NOMO-1 treated with dmso at 0.1 percent for 144 hours (cell line): Measurements from ENCODE around the gene SLC9C2.
"Not testable (repeated sequence)": the region's sequence is repeated elsewhere in the genome, so short reads cannot be mapped to it uniquely, and the experiment has no call there.

Experiments
- DNase-seq: peaks from one replicate; lab custom pipeline; 2025; ENCODE audit not compliant: unreplicated experiment; lab: John Stamatoyannopoulos, UW

The SLC9C2 gene

GRCh38 chr1:173488001-173488400, 114.9 kb downstream of the SLC9C2 start:
- DNase-seq = no peak

- DNase-seq = no peak
Measured at GRCh38 chr1:173485401-173485800, 117.5 kb downstream of the SLC9C2 start.

- DNase-seq = no peak
Measured at GRCh38 chr1:173484276-173484675, 118.6 kb downstream of the SLC9C2 start.

GRCh38 chr1:173482683-173483082, 120.2 kb downstream of the SLC9C2 start:
- DNase-seq = no peak

- no peak for DNase-seq
Measured at GRCh38 chr1:173481195-173481772, 121.6 kb downstream of the SLC9C2 start.

GRCh38 chr1:173479649-173480048, 123.2 kb downstream of the SLC9C2 start:
- no peak for DNase-seq

- peak; percentile 2 for DNase-seq
Measured at GRCh38 chr1:173478094-173478674, 124.7 kb downstream of the SLC9C2 start.

- peak; percentile 81 for DNase-seq
Measured at GRCh38 chr1:173477286-173478093, 125.4 kb downstream of the SLC9C2 start, which contains the start of gene PRDX6. Gene PRDX6, plus strand, starts transcription at chr1:173477335. Its CDS starts 63 bp downstream, at chr1:173477398.

GRCh38 chr1:173476665-173477285, 126.1 kb downstream of the SLC9C2 start:
- DNase-seq = peak; percentile 89

- no peak for DNase-seq
Measured at GRCh38 chr1:173476197-173476664, 126.6 kb downstream of the SLC9C2 start.

- no peak for DNase-seq
Measured at GRCh38 chr1:173475564-173476196, 127.2 kb downstream of the SLC9C2 start.

- not testable (repeated sequence) for DNase-seq
Measured at GRCh38 chr1:173474780-173475421, 128.0 kb downstream of the SLC9C2 start.

GRCh38 chr1:173474097-173474779, 128.6 kb downstream of the SLC9C2 start:
- no peak for DNase-seq

GRCh38 chr1:173473599-173474011, 129.3 kb downstream of the SLC9C2 start:
- no peak for DNase-seq

GRCh38 chr1:173470608-173471007, 132.3 kb downstream of the SLC9C2 start:
- no peak for DNase-seq

- DNase-seq = no peak
Measured at GRCh38 chr1:173469656-173470055, 133.2 kb downstream of the SLC9C2 start.

- no peak for DNase-seq
Measured at GRCh38 chr1:173467426-173467825, 135.4 kb downstream of the SLC9C2 start.

- DNase-seq = not testable (repeated sequence)
Measured at GRCh38 chr1:173464185-173464584, 138.7 kb downstream of the SLC9C2 start.

- not testable (repeated sequence) for DNase-seq
Measured at GRCh38 chr1:173462666-173463065, 140.2 kb downstream of the SLC9C2 start.

GRCh38 chr1:173459885-173460284, 143.0 kb downstream of the SLC9C2 start:
- DNase-seq = no peak
